HCT116 (cell line): ENCODE measurements around the gene NAV1. TPM values are rescaled to one million over a fixed set of nuclear protein-coding genes. Genes with fewer than 3 reads are reported as not detected.

ENCODE experiments used
- ATAC-seq: fragments of 200-7000 bp; cut with Tn5 transposase; 2 replicates; pipeline ENCODE4 v1.9.1; 2020; ENCODE audit warnings: mild to moderate bottlenecking, moderate library complexity
- BruUV-seq: library from RNA; stranded (reverse); fragments of 400-500 nt; replicated peaks from 2 replicates; lab custom pipeline; 2021; lab: Mats Ljungman, UMichigan
- CTCF ChIA-PET: fragments of 300-600 bp; sonication (Branson Sonifier 250); formaldehyde crosslinking; loops from one replicate; lab custom pipeline; 2021; ENCODE audit warnings: antibody characterized with exemption; lab: Charles Lee
- POLR2A ChIA-PET: fragments of 300-600, 350-600 bp; sonication (Branson Sonifier 250); formaldehyde crosslinking; loops from one replicate; lab custom pipeline; 2021; ENCODE audit warnings: antibody characterized with exemption; lab: Charles Lee
- RAD21 ChIA-PET, 2 experiments: fragments of 300-600 bp; sonication (Branson Sonifier 250); formaldehyde crosslinking; loops; one replicate each; lab custom pipeline; 2023; ENCODE audit warnings: low total read pairs in 2 of 2; ENCODE audit not compliant: uncharacterized antibody in 2 of 2, unreplicated experiment in 2 of 2, low non-redundant PET in 1 of 2; lab: Charles Lee
- DNase-seq: peaks from one replicate; pipeline ENCODE4 v3.0.0-alpha.2; 2010; ENCODE audit warnings: low read depth, low spot score
- H2AFZ ChIP-seq: fragments of 200-600 bp; shearing (Covaris generic), sonication (generic); 2 replicates; pipeline ENCODE4 v1.6.1; 2017; ENCODE audit warnings: low read depth, mixed run types, mixed read lengths, antibody characterized with exemption, low read length; ENCODE audit not compliant: poor library complexity, severe bottlenecking
- H3K27ac ChIP-seq: 2 replicates; pipeline ENCODE4 v1.5.1; 2012; ENCODE audit warnings: low read depth, low read length
- H3K27me3 ChIP-seq: fragments of 200-600 bp; sonication (generic); 2 replicates; pipeline ENCODE4 v1.6.1; 2016; ENCODE audit warnings: mixed run types, low read length, mixed read lengths; ENCODE audit not compliant: insufficient read depth
- H3K36me3 ChIP-seq, 2 experiments: fragments of 200-500 bp in 1 of 2; fragments of 200-600 bp in 1 of 2; sonication (Bioruptor generic) in 1 of 2; sonication (generic) in 1 of 2; 2 replicates each; pipeline versions ENCODE4 v1.5.1 to v1.6.1; 2014 to 2016; ENCODE audit warnings: low read length in 2 of 2, inconsistent platforms in 1 of 2, mixed read lengths in 1 of 2, mixed run types in 1 of 2; ENCODE audit not compliant: insufficient read depth in 2 of 2, control insufficient read depth in 1 of 2
- H3K4me1 ChIP-seq, 2 experiments: fragments of 200-600 bp in 1 of 2; sonication (generic) in 1 of 2; 2 replicates each; pipeline versions ENCODE4 v1.5.1 to v1.6.1; 2012 to 2017; ENCODE audit warnings: low read length in 2 of 2, inconsistent platforms in 1 of 2, mild to moderate bottlenecking in 1 of 2, mixed read lengths in 1 of 2, mixed run types in 1 of 2, moderate library complexity in 1 of 2; ENCODE audit not compliant: insufficient read depth in 2 of 2, control insufficient read depth in 1 of 2
- H3K4me2 ChIP-seq: fragments of 200-600 bp; sonication (generic); 2 replicates; pipeline ENCODE4 v1.6.1; 2017; ENCODE audit warnings: mixed run types, low read length, mixed read lengths
- H3K4me3 ChIP-seq, 2 experiments: fragments of 200-600 bp in 1 of 2; sonication (generic) in 1 of 2; replicated peaks in 1 of 2; 2 replicates each; pipeline ENCODE4 v1.5.1; 2011 to 2016; ENCODE audit warnings: low read length in 2 of 2, control low read depth in 1 of 2, low read depth in 1 of 2, mild to moderate bottlenecking in 1 of 2, mixed read lengths in 1 of 2, mixed run types in 1 of 2
- H3K79me2 ChIP-seq: fragments of 200-600 bp; sonication (generic); 2 replicates; pipeline ENCODE4 v1.6.1; 2017; ENCODE audit warnings: mild to moderate bottlenecking, mixed run types, low read length, moderate library complexity, mixed read lengths; ENCODE audit not compliant: insufficient read depth
- H3K9ac ChIP-seq: fragments of 200-600 bp; sonication (generic); 2 replicates; pipeline ENCODE4 v1.6.1; 2016; ENCODE audit warnings: low read length, mixed read lengths
- H3K9me2 ChIP-seq: fragments of 200-600 bp; sonication (generic), shearing (Covaris generic); 2 replicates; pipeline ENCODE4 v1.6.1; 2017; ENCODE audit warnings: mixed run types, mild to moderate bottlenecking, moderate library complexity; ENCODE audit not compliant: insufficient read depth
- H3K9me3 ChIP-seq, 2 experiments: fragments of 200-500 bp in 1 of 2; fragments of 200-600 bp in 1 of 2; sonication (Bioruptor generic) in 1 of 2; sonication (generic) in 1 of 2; 2 replicates each; pipeline ENCODE4 v1.6.1; 2014 to 2017; ENCODE audit warnings: low read length in 2 of 2, mixed read lengths in 2 of 2, inconsistent platforms in 1 of 2, low read depth in 1 of 2, mild to moderate bottlenecking in 1 of 2, mixed run types in 1 of 2, moderate library complexity in 1 of 2; ENCODE audit not compliant: control insufficient read depth in 1 of 2, insufficient read depth in 1 of 2
- H4K20me1 ChIP-seq: fragments of 200-600 bp; sonication (generic), shearing (Covaris generic); 2 replicates; pipeline ENCODE4 v1.6.1; 2017; ENCODE audit warnings: mixed run types, mild to moderate bottlenecking, moderate library complexity; ENCODE audit not compliant: insufficient read depth
- CBX3 ChIP-seq: IDR thresholded peaks from 2 replicates; pipeline ENCODE4 v1.6.1; 2012; ENCODE audit warnings: low read depth
- CEBPB ChIP-seq: IDR thresholded peaks from 2 replicates; pipeline ENCODE4 v1.6.1; 2012; ENCODE audit warnings: low read depth
- EGR1 ChIP-seq: IDR thresholded peaks from 2 replicates; pipeline ENCODE4 v1.6.1; 2012; ENCODE audit warnings: low read depth
- ELF1 ChIP-seq: IDR thresholded peaks from 2 replicates; pipeline ENCODE4 v1.6.1; 2012; ENCODE audit warnings: low read depth, borderline replicate concordance
- EZH2 ChIP-seq: fragments of 200-600 bp; sonication (generic); IDR thresholded peaks from 2 replicates; pipeline ENCODE4 v1.6.1; 2017; ENCODE audit warnings: antibody characterized with exemption, mixed run types
- FOSL1 ChIP-seq: IDR thresholded peaks from 2 replicates; pipeline ENCODE4 v1.6.1; 2012; ENCODE audit warnings: low read depth
- JUND ChIP-seq: IDR thresholded peaks from 2 replicates; pipeline ENCODE4 v1.6.1; 2012
- POLR2AphosphoS5 ChIP-seq: IDR thresholded peaks from 2 replicates; pipeline ENCODE4 v1.6.1; 2011; ENCODE audit warnings: mild to moderate bottlenecking, low read depth, low read length, moderate library complexity
- RAD21 ChIP-seq: IDR thresholded peaks from 2 replicates; pipeline ENCODE4 v1.6.1; 2012; ENCODE audit warnings: low read depth, mild to moderate bottlenecking
- SIN3A ChIP-seq: IDR thresholded peaks from 2 replicates; pipeline ENCODE4 v1.6.1; 2012; ENCODE audit warnings: low read depth
- SP1 ChIP-seq: IDR thresholded peaks from 2 replicates; pipeline ENCODE4 v1.6.1; 2012; ENCODE audit warnings: low read depth
- SRF ChIP-seq: IDR thresholded peaks from 2 replicates; pipeline ENCODE4 v1.6.1; 2012; ENCODE audit warnings: low read depth
- TCF7L2 ChIP-seq: IDR thresholded peaks from 2 replicates; pipeline ENCODE4 v1.7.0; 2011; ENCODE audit warnings: borderline replicate concordance, inconsistent platforms; ENCODE audit not compliant: insufficient read depth, insufficient read length; ENCODE audit errors: extremely low read depth
- YY1 ChIP-seq: IDR thresholded peaks from 2 replicates; pipeline ENCODE4 v1.6.1; 2011; ENCODE audit warnings: low read length, low read depth, moderate library complexity, mild to moderate bottlenecking; ENCODE audit not compliant: insufficient replicate concordance; ENCODE audit errors: extremely low read depth
- ZFX ChIP-seq: fragments of 450-650 bp; IDR thresholded peaks from 2 replicates; pipeline ENCODE4 v1.6.1; 2017
- ZNF274 ChIP-seq: fragments of 200-500 bp; sonication (Bioruptor generic); IDR thresholded peaks from 2 replicates; pipeline ENCODE4 v1.6.1; 2014; ENCODE audit warnings: mild to moderate bottlenecking, low read depth, low read length, inconsistent platforms
- intact Hi-C: fragments of 100-400 bp; cut with micrococcal nuclease; formaldehyde crosslinking; loops from 2 replicates; pipeline ENCODE4 v1.10.0; 2022
- total RNA-seq: library from RNA; stranded (reverse); gene quantifications from one replicate; pipeline ENCODE4 v1.2.1, GENCODE V29; 2021; ENCODE audit not compliant: unreplicated experiment
- TF ChIP-seq, protein P1 (sequence below): IDR thresholded peaks from 2 replicates; pipeline ENCODE4 v1.6.1; 2012
- TF ChIP-seq, protein P2 (sequence below): IDR thresholded peaks from 2 replicates; pipeline ENCODE4 v1.6.1; 2011; ENCODE audit warnings: mild to moderate bottlenecking, low read length, moderate library complexity; ENCODE audit not compliant: insufficient replicate concordance; ENCODE audit errors: extremely low read depth
- TF ChIP-seq, protein P3 (sequence below): IDR thresholded peaks from 2 replicates; pipeline ENCODE4 v1.6.1; 2012; ENCODE audit warnings: low read depth

The NAV1 gene
- total RNA-seq, 1 experiment from 2014 or later = 22.8 TPM

- RAD21 ChIA-PET = interaction anchor here (0.7 to 2.6 kb wide), 9 partner anchors 20 to 76 kb away, joined by 3 to 23 read pairs (median 6); partner anchors contain the start of gene PHLDA3 (in 1 of the 2)
- Histone ChIP-seq H2AFZ (no peak overlapping the region), H3K79me2 (no peaks in the 10 kb centered on the region), H3K27me3 (no peaks in the 10 kb centered on the region), H3K9me3 (no peaks in the 10 kb centered on the region), H3K27ac (no peak overlapping the region), H3K4me1 (peaks cover 13 to 34% of the 10 kb centered on the region in 2 experiments), H3K9me2 (no peaks in the 10 kb centered on the region), H4K20me1 (no peaks in the 10 kb centered on the region)
- BruUV-seq = no TSS peak
- intact Hi-C loops = no loop called here
- TF ChIP-seq FOSL1 (no peak), SIN3A (no peak), RAD21 (no peak), CBX3 (no peak), YY1 (no peak), EZH2 (no peak), JUND (no peak), TCF7L2 (no peak), ZNF274 (no peak), POLR2AphosphoS5 (no peak), ELF1 (no peak), SRF (no peak), ZFX (no peak), EGR1 (no peak), CEBPB (no peak), SP1 (no peak)
- TF ChIP-seq, protein P1, sequence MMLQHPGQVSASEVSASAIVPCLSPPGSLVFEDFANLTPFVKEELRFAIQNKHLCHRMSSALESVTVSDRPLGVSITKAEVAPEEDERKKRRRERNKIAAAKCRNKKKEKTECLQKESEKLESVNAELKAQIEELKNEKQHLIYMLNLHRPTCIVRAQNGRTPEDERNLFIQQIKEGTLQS = no peak
- TF ChIP-seq, protein P2, sequence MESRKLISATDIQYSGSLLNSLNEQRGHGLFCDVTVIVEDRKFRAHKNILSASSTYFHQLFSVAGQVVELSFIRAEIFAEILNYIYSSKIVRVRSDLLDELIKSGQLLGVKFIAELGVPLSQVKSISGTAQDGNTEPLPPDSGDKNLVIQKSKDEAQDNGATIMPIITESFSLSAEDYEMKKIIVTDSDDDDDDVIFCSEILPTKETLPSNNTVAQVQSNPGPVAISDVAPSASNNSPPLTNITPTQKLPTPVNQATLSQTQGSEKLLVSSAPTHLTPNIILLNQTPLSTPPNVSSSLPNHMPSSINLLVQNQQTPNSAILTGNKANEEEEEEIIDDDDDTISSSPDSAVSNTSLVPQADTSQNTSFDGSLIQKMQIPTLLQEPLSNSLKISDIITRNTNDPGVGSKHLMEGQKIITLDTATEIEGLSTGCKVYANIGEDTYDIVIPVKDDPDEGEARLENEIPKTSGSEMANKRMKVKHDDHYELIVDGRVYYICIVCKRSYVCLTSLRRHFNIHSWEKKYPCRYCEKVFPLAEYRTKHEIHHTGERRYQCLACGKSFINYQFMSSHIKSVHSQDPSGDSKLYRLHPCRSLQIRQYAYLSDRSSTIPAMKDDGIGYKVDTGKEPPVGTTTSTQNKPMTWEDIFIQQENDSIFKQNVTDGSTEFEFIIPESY = no peak
- TF ChIP-seq, protein P3, sequence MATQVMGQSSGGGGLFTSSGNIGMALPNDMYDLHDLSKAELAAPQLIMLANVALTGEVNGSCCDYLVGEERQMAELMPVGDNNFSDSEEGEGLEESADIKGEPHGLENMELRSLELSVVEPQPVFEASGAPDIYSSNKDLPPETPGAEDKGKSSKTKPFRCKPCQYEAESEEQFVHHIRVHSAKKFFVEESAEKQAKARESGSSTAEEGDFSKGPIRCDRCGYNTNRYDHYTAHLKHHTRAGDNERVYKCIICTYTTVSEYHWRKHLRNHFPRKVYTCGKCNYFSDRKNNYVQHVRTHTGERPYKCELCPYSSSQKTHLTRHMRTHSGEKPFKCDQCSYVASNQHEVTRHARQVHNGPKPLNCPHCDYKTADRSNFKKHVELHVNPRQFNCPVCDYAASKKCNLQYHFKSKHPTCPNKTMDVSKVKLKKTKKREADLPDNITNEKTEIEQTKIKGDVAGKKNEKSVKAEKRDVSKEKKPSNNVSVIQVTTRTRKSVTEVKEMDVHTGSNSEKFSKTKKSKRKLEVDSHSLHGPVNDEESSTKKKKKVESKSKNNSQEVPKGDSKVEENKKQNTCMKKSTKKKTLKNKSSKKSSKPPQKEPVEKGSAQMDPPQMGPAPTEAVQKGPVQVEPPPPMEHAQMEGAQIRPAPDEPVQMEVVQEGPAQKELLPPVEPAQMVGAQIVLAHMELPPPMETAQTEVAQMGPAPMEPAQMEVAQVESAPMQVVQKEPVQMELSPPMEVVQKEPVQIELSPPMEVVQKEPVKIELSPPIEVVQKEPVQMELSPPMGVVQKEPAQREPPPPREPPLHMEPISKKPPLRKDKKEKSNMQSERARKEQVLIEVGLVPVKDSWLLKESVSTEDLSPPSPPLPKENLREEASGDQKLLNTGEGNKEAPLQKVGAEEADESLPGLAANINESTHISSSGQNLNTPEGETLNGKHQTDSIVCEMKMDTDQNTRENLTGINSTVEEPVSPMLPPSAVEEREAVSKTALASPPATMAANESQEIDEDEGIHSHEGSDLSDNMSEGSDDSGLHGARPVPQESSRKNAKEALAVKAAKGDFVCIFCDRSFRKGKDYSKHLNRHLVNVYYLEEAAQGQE = no peak
- TF ChIP-seq, all 23 proteins: peak for 0
- DNase-seq = no peak
- no peak overlapping the region for H3K4me2 ChIP-seq
- no peak overlapping the region for H3K9ac ChIP-seq
- CTCF ChIA-PET = interaction anchor here (0.8 to 8.8 kb wide), 16 partner anchors 10 to 334 kb away, joined by 3 to 194 read pairs (median 9); partner anchors contain the start of gene PHLDA3
- no peak for ATAC-seq
- H3K4me3 ChIP-seq = no peak overlapping the region
- POLR2A ChIA-PET = interaction anchor here (1.8 to 2.2 kb wide), 2 partner anchors 29 to 31 kb away, joined by 7 to 17 read pairs; no protein-coding TSS in a partner anchor
- no peaks in the 10 kb centered on the region for H3K36me3 ChIP-seq
Observed at GRCh38 chr1:201511941-201512539, 26.9 kb upstream of the NAV1 start.
